H1 (cell line): ENCODE results near the gene ZNF407. TPM values are rescaled to one million over a fixed set of nuclear protein-coding genes. Genes with fewer than 3 reads are reported as not detected.

ENCODE experiments used
- CTCF ChIA-PET: fragments of 300-600 bp; sonication (Branson Sonifier 250); formaldehyde crosslinking; loops from one replicate; lab custom pipeline; 2021; ENCODE audit not compliant: partially characterized antibody; lab: Charles Lee
- POLR2A ChIA-PET: fragments of 300-600 bp; sonication (Branson Sonifier 250); formaldehyde crosslinking; loops from one replicate; lab custom pipeline; 2021; ENCODE audit warnings: inconsistent platforms; ENCODE audit not compliant: partially characterized antibody; lab: Charles Lee
- DNase-seq, 2 experiments: peaks; one replicate each; pipeline versions ENCODE4 v3.0.0 to v3.0.0-alpha.2; 2010 to 2022; ENCODE audit warnings: low spot score in 2 of 2, low read depth in 1 of 2, mixed read lengths in 1 of 2
- FAIRE-seq: peaks from 2 replicates; lab custom pipeline; 2011; peaks lifted over from hg19 to GRCh38; lab: Jason Lieb, UNC
- H2AFZ ChIP-seq: 2 replicates; pipeline ENCODE4 v1.8.1; 2012; ENCODE audit warnings: low read length, inconsistent platforms
- H2AK5ac ChIP-seq: 2 replicates; pipeline ENCODE4 v1.6.1; 2013; ENCODE audit warnings: low read depth, low read length
- H2BK120ac ChIP-seq: replicated peaks from 2 replicates; pipeline ENCODE3; 2013; ENCODE audit warnings: low read depth, low read length, inconsistent platforms
- H2BK12ac ChIP-seq: 2 replicates; pipeline ENCODE4 v1.6.1; 2013; ENCODE audit warnings: low read depth, low read length
- H2BK15ac ChIP-seq: 2 replicates; pipeline ENCODE4 v1.6.1; 2013; ENCODE audit warnings: low read length
- H2BK20ac ChIP-seq: 2 replicates; pipeline ENCODE4 v1.6.1; 2013; ENCODE audit warnings: low read length
- H2BK5ac ChIP-seq: 2 replicates; pipeline ENCODE4 v1.6.1; 2013; ENCODE audit warnings: low read depth, low read length
- H3K14ac ChIP-seq: 2 replicates; pipeline ENCODE4 v1.6.1; 2013; ENCODE audit warnings: inconsistent platforms; ENCODE audit not compliant: insufficient read length
- H3K18ac ChIP-seq: 2 replicates; pipeline ENCODE4 v1.6.1; 2013; ENCODE audit warnings: low read length; ENCODE audit errors: extremely low read depth
- H3K23ac ChIP-seq: 2 replicates; pipeline ENCODE4 v1.6.1; 2013; ENCODE audit warnings: inconsistent platforms; ENCODE audit not compliant: insufficient read length
- H3K23me2 ChIP-seq: 2 replicates; pipeline ENCODE4 v1.6.1; 2013; ENCODE audit warnings: low read depth, low read length
- H3K27ac ChIP-seq: 2 replicates; pipeline ENCODE4 v1.6.1; 2011; ENCODE audit warnings: low read depth, low read length, inconsistent platforms
- H3K27me3 ChIP-seq, 4 experiments: replicated peaks in 1 of 4; 1 replicate in 1 of 4; 2 replicates in 3 of 4; pipeline versions ENCODE4 v1.6.1 to v1.8.1; 2011 to 2013; ENCODE audit warnings: low read length in 3 of 4, mild to moderate bottlenecking in 3 of 4, inconsistent platforms in 2 of 4, mixed read lengths in 2 of 4, moderate library complexity in 1 of 4; ENCODE audit not compliant: control insufficient read depth in 3 of 4, insufficient read depth in 3 of 4; ENCODE audit errors: extremely low read depth in 1 of 4
- H3K36me3 ChIP-seq, 4 experiments: 2 replicates each; pipeline versions ENCODE4 v1.6.1 to v1.8.1; 2011 to 2013; ENCODE audit warnings: mild to moderate bottlenecking in 4 of 4, low read length in 3 of 4, moderate library complexity in 2 of 4, control low read depth in 1 of 4, inconsistent platforms in 1 of 4; ENCODE audit not compliant: insufficient read depth in 4 of 4, control insufficient read depth in 2 of 4
- H3K4ac ChIP-seq: replicated peaks from 2 replicates; pipeline ENCODE3; 2013; ENCODE audit warnings: low read length, low read depth, mixed read lengths, inconsistent platforms; ENCODE audit not compliant: insufficient read length
- H3K4me1 ChIP-seq, 4 experiments: replicated peaks in 1 of 4; 1 replicate in 1 of 4; 2 replicates in 3 of 4; pipeline versions ENCODE4 v1.6.1 to v1.8.1; 2011 to 2013; ENCODE audit warnings: low read length in 3 of 4, inconsistent platforms in 2 of 4, mixed read lengths in 1 of 4; ENCODE audit not compliant: insufficient read depth in 4 of 4, control insufficient read depth in 3 of 4
- H3K4me2 ChIP-seq, 2 experiments: 2 replicates each; pipeline versions ENCODE4 v1.6.1 to v1.8.1; 2011 to 2013; ENCODE audit warnings: low read depth in 2 of 2, low read length in 2 of 2, control low read depth in 1 of 2, inconsistent platforms in 1 of 2, mild to moderate bottlenecking in 1 of 2; ENCODE audit not compliant: insufficient read depth in 1 of 2
- H3K4me3 ChIP-seq, 4 experiments: fragments of 200-600, 300-600 bp in 1 of 4; sonication (generic), shearing (Covaris generic), sonication (Bioruptor Twin) in 1 of 4; 2 replicates each; pipeline versions ENCODE4 v1.5.1 to v1.8.1; 2011 to 2016; ENCODE audit warnings: low read length in 4 of 4, low read depth in 3 of 4, control low read depth in 2 of 4, inconsistent platforms in 2 of 4, mild to moderate bottlenecking in 2 of 4, mixed read lengths in 1 of 4, moderate library complexity in 1 of 4; ENCODE audit not compliant: insufficient read depth in 2 of 4; ENCODE audit errors: extremely low read depth in 1 of 4
- H3K56ac ChIP-seq: replicated peaks from 2 replicates; pipeline ENCODE3; 2013; ENCODE audit warnings: low read depth, mild to moderate bottlenecking, mixed read lengths, low read length, inconsistent platforms; ENCODE audit not compliant: insufficient read length
- H3K79me1 ChIP-seq: 2 replicates; pipeline ENCODE4 v1.6.1; 2013; ENCODE audit warnings: low read depth, low read length, control low read depth
- H3K79me2 ChIP-seq, 2 experiments: 2 replicates each; pipeline versions ENCODE4 v1.6.1 to v1.8.1; 2012 to 2013; ENCODE audit warnings: low read length in 2 of 2, mild to moderate bottlenecking in 2 of 2, inconsistent platforms in 1 of 2; ENCODE audit not compliant: insufficient read depth in 2 of 2, control insufficient read depth in 1 of 2
- H3K9ac ChIP-seq, 4 experiments: replicated peaks in 1 of 4; 1 replicate in 1 of 4; 2 replicates in 3 of 4; pipeline versions ENCODE4 v1.6.1 to v1.8.1; 2011 to 2013; ENCODE audit warnings: low read depth in 3 of 4, low read length in 3 of 4, control low read depth in 2 of 4, mild to moderate bottlenecking in 2 of 4, moderate library complexity in 2 of 4, inconsistent platforms in 1 of 4; ENCODE audit errors: extremely low read depth in 1 of 4
- H3K9me3 ChIP-seq, 2 experiments: 2 replicates each; pipeline versions ENCODE4 v1.6.1 to v1.8.1; 2012 to 2013; ENCODE audit warnings: mild to moderate bottlenecking in 2 of 2, moderate library complexity in 2 of 2, control low read depth in 1 of 2, inconsistent platforms in 1 of 2, low read depth in 1 of 2, low read length in 1 of 2, mixed read lengths in 1 of 2; ENCODE audit not compliant: insufficient read depth in 2 of 2
- H4K20me1 ChIP-seq, 2 experiments: replicated peaks in 1 of 2; 2 replicates each; pipeline versions ENCODE3 to v1.8.1; 2011 to 2013; ENCODE audit warnings: inconsistent platforms in 2 of 2, low read length in 2 of 2, mild to moderate bottlenecking in 1 of 2; ENCODE audit not compliant: insufficient read depth in 2 of 2, control insufficient read depth in 1 of 2
- H4K5ac ChIP-seq: 2 replicates; pipeline ENCODE4 v1.6.1; 2013; ENCODE audit warnings: low read length, low read depth, mixed read lengths, inconsistent platforms; ENCODE audit not compliant: insufficient read length
- H4K8ac ChIP-seq: 2 replicates; pipeline ENCODE4 v1.8.0; 2013; ENCODE audit warnings: mild to moderate bottlenecking, moderate library complexity, low read length, inconsistent platforms; ENCODE audit not compliant: insufficient read depth; ENCODE audit errors: extremely low read depth
- H4K91ac ChIP-seq: replicated peaks from 2 replicates; pipeline ENCODE3; 2013; ENCODE audit warnings: low read length, mixed read lengths, inconsistent platforms; ENCODE audit not compliant: insufficient read length
- BRCA1 ChIP-seq: IDR thresholded peaks from 2 replicates; pipeline ENCODE4 v1.6.1; 2012; ENCODE audit warnings: low read depth, low read length, improper control_type of control experiment
- CBX5 ChIP-seq: fragments of 300-800, 300-1000 bp; sonication (generic); IDR thresholded peaks from 2 replicates; pipeline ENCODE4 v1.7.1; 2016; ENCODE audit warnings: antibody characterized with exemption, low read length, low read depth
- CREB1 ChIP-seq: IDR thresholded peaks from 2 replicates; pipeline ENCODE4 v1.6.1; 2012; ENCODE audit warnings: inconsistent platforms
- JUN ChIP-seq: IDR thresholded peaks from 2 replicates; pipeline ENCODE4 v1.6.1; 2011; ENCODE audit warnings: low read depth, mild to moderate bottlenecking, improper control_type of control experiment, low read length
- SRF ChIP-seq: IDR thresholded peaks from 2 replicates; pipeline ENCODE4 v1.6.1; 2011; ENCODE audit warnings: mild to moderate bottlenecking, low read depth, low read length, moderate library complexity
- TCF12 ChIP-seq: IDR thresholded peaks from 2 replicates; pipeline ENCODE4 v1.6.1; 2011; ENCODE audit warnings: low read depth, mild to moderate bottlenecking, low read length
- WGBS, 2 experiments: shearing (Covaris generic) in 1 of 2; methylation state at CpG; one replicate each; pipeline versions ENCODE4 v1.1.6 to v1.1.7; 2013 to 2015; ENCODE audit warnings: low lambda C conversion rate in 2 of 2, mixed read lengths in 2 of 2, inconsistent platforms in 1 of 2, low coverage in 1 of 2, missing lambda C conversion rate in 1 of 2; ENCODE audit not compliant: insufficient replicate concordance in 2 of 2, insufficient coverage in 1 of 2, insufficient read length in 1 of 2; ENCODE audit errors: extremely low coverage in 1 of 2, missing lambda C conversion rate in 1 of 2; 5-methylcytosine and 5-hydroxymethylcytosine counted together
- polyA plus RNA-seq, 7 experiments: library from polyadenylated mRNA; depleted of rRNA in 3 of 7; stranded (reverse) in 5 of 7; unstranded in 2 of 7; fragments of >200 nt in 5 of 7; fragments of 200-250 nt in 2 of 7; gene quantifications; 1 replicate in 5 of 7; 2 replicates in 1 of 7; 4 replicates in 1 of 7; pipeline versions ENCODE4 v1.2.1 to v1.2.3, GENCODE V29; 2011 to 2013; ENCODE audit warnings: missing spikeins in 2 of 7, mixed read lengths in 2 of 7
- total RNA-seq: library from RNA; stranded (reverse); fragmentation: NEBNext Ultra II Directional; extraction: Animal tissue kit (Norgen Biotek cat#: 25700); gene quantifications from 2 replicates; pipeline ENCODE4 v1.2.1, GENCODE V29; 2021
- TF ChIP-seq, protein P1 (sequence below): IDR thresholded peaks from 2 replicates; pipeline ENCODE4 v1.6.1; 2012; ENCODE audit warnings: inconsistent platforms

The ZNF407 gene
- total and polyA plus RNA-seq, 2 of the 8 experiments (the other 6 are each of a cell fraction or from before 2014, with no cell fraction given): 1.5 to 6.8 TPM

DNA sequence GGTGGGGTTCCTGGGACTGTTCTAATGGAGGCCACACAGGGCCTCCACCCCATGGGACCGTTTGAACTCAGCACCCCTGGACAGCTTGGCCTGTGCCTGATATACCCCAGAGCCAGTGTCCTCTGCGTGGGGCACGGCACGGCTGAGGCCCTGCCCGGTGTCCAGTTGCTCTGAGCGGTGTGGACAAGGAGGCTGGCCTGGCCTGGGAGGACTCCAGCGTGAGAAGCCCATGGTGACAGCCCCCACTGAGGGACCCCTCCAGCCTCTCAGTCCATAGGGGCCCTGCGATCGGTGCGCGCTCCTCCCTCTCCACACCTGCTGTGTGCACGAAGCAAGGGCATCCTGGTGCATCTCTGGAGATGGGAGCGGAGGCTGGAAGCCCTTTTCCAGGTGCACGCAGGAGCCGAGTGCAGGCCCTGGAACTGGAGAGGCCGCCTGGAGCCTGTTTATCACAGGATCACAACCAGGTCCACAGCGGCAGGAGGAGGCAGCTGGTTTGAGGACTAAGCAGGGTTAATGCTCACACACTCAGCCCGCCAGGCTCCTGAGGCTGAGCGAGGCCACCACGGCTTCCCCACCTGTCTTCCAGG is 491.0 kb downstream of the ZNF407 start:
- Histone ChIP-seq H3K4me1 (no peaks in the 10 kb centered on the region; a peak in 2 of 7 replicates), H3K18ac (no peak overlapping the region), H2AK5ac (no peak overlapping the region), H2BK20ac (no peak overlapping the region), H3K27me3 (no peaks in the 10 kb centered on the region), H4K5ac (no peak overlapping the region), H3K4me3 (no peak overlapping the region), H3K23me2 (no peaks in the 10 kb centered on the region), H3K79me1 (no peaks in the 10 kb centered on the region), H2BK15ac (no peak overlapping the region), H2AFZ (no peak overlapping the region), H3K9ac (no peak overlapping the region), H3K27ac (no peak overlapping the region), H2BK120ac (no peak overlapping the region), H3K14ac (no peak overlapping the region), H3K36me3 (no peaks in the 10 kb centered on the region), H2BK12ac (no peak overlapping the region), H3K56ac (no peak overlapping the region), H3K79me2 (no peaks in the 10 kb centered on the region), H2BK5ac (no peak overlapping the region), H3K9me3 (peaks cover 6% of the 10 kb centered on the region in 2 experiments; a peak in 3 of 4 replicates), H4K8ac (no peak overlapping the region), H3K4me2 (no peak overlapping the region), H3K23ac (no peak overlapping the region), H4K91ac (no peak overlapping the region), H4K20me1 (no peaks in the 10 kb centered on the region), H3K4ac (no peak overlapping the region)
- ChIA-PET CTCF (interaction anchor here (1.1 kb wide), 1 partner anchor 269 kb away, joined by 3 read pairs; no protein-coding TSS in a partner anchor), POLR2A (no interaction called here)
- DNase-seq: peak in 1 of 2 experiments; percentile 41
- 97% methylated on average over 17 of the region's 20 CpGs; no CpG with 5 or more reads in 1 of the 2 experiments for WGBS, 2 experiments
- no peak for FAIRE-seq
- TF ChIP-seq CBX5 (no peak), BRCA1 (no peak), JUN (no peak), SRF (no peak), CREB1 (no peak), TCF12 (no peak)
- TF ChIP-seq, protein P1, sequence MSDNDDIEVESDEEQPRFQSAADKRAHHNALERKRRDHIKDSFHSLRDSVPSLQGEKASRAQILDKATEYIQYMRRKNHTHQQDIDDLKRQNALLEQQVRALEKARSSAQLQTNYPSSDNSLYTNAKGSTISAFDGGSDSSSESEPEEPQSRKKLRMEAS: no peak
